Neural cell (in vitro differentiated cells): Measurements from ENCODE around the gene KLHDC3. TPM values are rescaled to one million over a fixed set of nuclear protein-coding genes. Genes with fewer than 3 reads are reported as not detected.

ENCODE experiments used
- H2AFZ ChIP-seq: fragments of 200-600, 300-800 bp; sonication (generic), shearing (Covaris generic); 2 replicates; pipeline ENCODE4 v1.6.0; 2014; ENCODE audit warnings: low read depth, mild to moderate bottlenecking, antibody characterized with exemption, low read length, moderate library complexity
- H3F3A ChIP-seq: fragments of 200-600 bp; shearing (Covaris generic); 2 replicates; pipeline ENCODE4 v1.6.1; 2016; ENCODE audit warnings: mild to moderate bottlenecking, moderate library complexity, mixed read lengths, antibody characterized with exemption, low read length; ENCODE audit not compliant: insufficient read depth, poor library complexity, severe bottlenecking
- H3K27ac ChIP-seq: fragments of 200-600, 300-800 bp; sonication (generic), shearing (Covaris generic); 2 replicates; pipeline ENCODE4 v1.5.1; 2014; ENCODE audit warnings: mild to moderate bottlenecking, low read length, moderate library complexity
- H3K27me3 ChIP-seq: fragments of 300-800, 200-600 bp; sonication (generic), shearing (Covaris generic); 2 replicates; pipeline ENCODE4 v1.6.0; 2014; ENCODE audit warnings: mild to moderate bottlenecking, low read depth, low read length, moderate library complexity; ENCODE audit not compliant: insufficient read depth
- H3K36me3 ChIP-seq: fragments of 300-800, 200-600 bp; sonication (generic), shearing (Covaris generic); 2 replicates; pipeline ENCODE4 v1.5.1; 2014; ENCODE audit warnings: mild to moderate bottlenecking, antibody characterized with exemption, low read length, moderate library complexity; ENCODE audit not compliant: insufficient read depth
- H3K4me2 ChIP-seq: fragments of 300-800, 200-600 bp; sonication (generic), shearing (Covaris generic); 2 replicates; pipeline ENCODE4 v1.6.0; 2014; ENCODE audit warnings: mild to moderate bottlenecking, low read length
- H3K4me3 ChIP-seq: fragments of 300-800, 200-600 bp; sonication (generic), shearing (Covaris generic); 2 replicates; pipeline ENCODE4 v1.5.1; 2014; ENCODE audit warnings: mild to moderate bottlenecking, low read length, moderate library complexity
- H3K79me2 ChIP-seq: fragments of 200-600 bp; shearing (Covaris generic); replicated peaks from 2 replicates; pipeline ENCODE4 v1.6.0; 2014; ENCODE audit warnings: mild to moderate bottlenecking, low read length, moderate library complexity; ENCODE audit not compliant: insufficient read depth
- H3K9ac ChIP-seq: fragments of 300-800, 200-600 bp; sonication (generic), shearing (Covaris generic); 2 replicates; pipeline ENCODE4 v1.6.1; 2016; ENCODE audit warnings: mild to moderate bottlenecking, low read length, mixed read lengths
- H3K9me2 ChIP-seq: fragments of 200-600 bp; shearing (Covaris generic); 2 replicates; pipeline ENCODE4 v1.6.1; 2016; ENCODE audit warnings: mild to moderate bottlenecking, low read length, mixed read lengths; ENCODE audit not compliant: insufficient read depth
- H3K9me3 ChIP-seq: fragments of 200-600, 300-800 bp; sonication (generic), shearing (Covaris generic); 2 replicates; pipeline ENCODE4 v1.6.1; 2016; ENCODE audit warnings: mild to moderate bottlenecking, mixed run types, low read length, moderate library complexity, mixed read lengths
- H4K20me1 ChIP-seq: fragments of 200-600 bp; shearing (Covaris generic); 2 replicates; pipeline ENCODE4 v1.6.1; 2016; ENCODE audit warnings: mild to moderate bottlenecking, mixed run types; ENCODE audit not compliant: insufficient read depth
- EP300 ChIP-seq: fragments of 450-650 bp; conservative IDR thresholded peaks from 2 replicates; pipeline ENCODE4 v1.6.1; 2014; ENCODE audit warnings: antibody characterized with exemption, mild to moderate bottlenecking, moderate library complexity; ENCODE audit not compliant: poor library complexity, severe bottlenecking
- EZH2 ChIP-seq: fragments of 200-600, 300-800 bp; shearing (Covaris generic), sonication (generic); IDR thresholded peaks from 2 replicates; pipeline ENCODE4 v1.6.1; 2014; ENCODE audit warnings: antibody characterized with exemption, low read length, borderline replicate concordance, mild to moderate bottlenecking; ENCODE audit not compliant: insufficient read depth, poor library complexity, severe bottlenecking
- MXI1 ChIP-seq: fragments of 450-650 bp; conservative IDR thresholded peaks from 2 replicates; pipeline ENCODE4 v1.6.1; 2014; ENCODE audit warnings: antibody characterized with exemption, mild to moderate bottlenecking; ENCODE audit not compliant: poor library complexity, severe bottlenecking
- POLR2AphosphoS5 ChIP-seq: IDR thresholded peaks from 2 replicates; pipeline ENCODE4 v1.6.1; 2012
- RAD21 ChIP-seq: fragments of 450-650 bp; conservative IDR thresholded peaks from 2 replicates; pipeline ENCODE4 v1.6.1; 2014; ENCODE audit warnings: antibody characterized with exemption, mild to moderate bottlenecking, moderate library complexity
- SMC3 ChIP-seq: fragments of 450-650 bp; conservative IDR thresholded peaks from 2 replicates; pipeline ENCODE4 v1.6.1; 2014; ENCODE audit warnings: antibody characterized with exemption, mild to moderate bottlenecking, moderate library complexity; ENCODE audit not compliant: poor library complexity
- TAF1 ChIP-seq: IDR thresholded peaks from 2 replicates; pipeline ENCODE4 v1.6.1; 2012; ENCODE audit warnings: low read depth
- polyA plus RNA-seq: library from polyadenylated mRNA; depleted of rRNA; stranded (reverse); fragments of >200 nt; gene quantifications from 2 replicates; pipeline ENCODE4 v1.2.3, GENCODE V29; 2014
- TF ChIP-seq, protein P1 (sequence below): IDR thresholded peaks from 2 replicates; pipeline ENCODE4 v1.6.1; 2012; ENCODE audit warnings: borderline replicate concordance
- TF ChIP-seq, protein P2 (sequence below): fragments of 450-650 bp; IDR thresholded peaks from 2 replicates; pipeline ENCODE4 v1.5.1; 2014; ENCODE audit warnings: antibody characterized with exemption, mild to moderate bottlenecking, moderate library complexity; ENCODE audit not compliant: poor library complexity, severe bottlenecking

The KLHDC3 gene
- polyA plus RNA-seq, 1 donor from 2014 or later: 232 TPM

DNA sequence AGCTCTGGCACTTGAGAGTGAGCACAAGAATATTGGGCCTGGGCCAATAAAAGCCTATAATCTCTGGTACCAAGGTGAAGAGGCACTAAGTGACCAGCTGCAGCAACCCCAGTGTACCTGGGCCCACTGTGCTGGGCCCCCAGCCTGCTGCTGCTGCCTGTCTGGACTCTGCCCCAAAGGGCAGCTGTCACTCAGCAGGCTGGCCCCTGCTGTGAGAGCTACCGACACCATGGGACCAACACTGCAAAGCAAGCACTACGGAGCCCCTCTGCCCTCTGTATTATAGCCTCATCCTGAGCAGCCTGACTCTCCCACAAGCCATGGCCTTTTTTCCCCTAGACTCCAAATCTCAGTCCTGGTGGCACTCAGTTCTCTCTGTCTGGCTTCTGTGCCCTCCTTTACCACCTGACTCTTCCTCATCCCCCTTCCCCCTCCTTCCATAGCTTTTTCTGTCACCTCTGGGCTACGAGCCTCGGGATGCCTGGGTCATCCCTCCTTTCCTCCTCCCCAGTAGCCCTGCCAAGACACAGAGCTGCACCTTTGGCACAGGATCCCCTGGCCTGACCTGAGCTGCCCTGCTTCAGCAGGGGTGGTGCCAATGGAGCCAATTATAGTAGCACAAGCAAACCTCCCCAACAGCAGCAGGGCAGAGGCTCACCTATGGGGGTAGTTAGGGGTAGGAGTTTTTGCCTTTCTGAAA is 21.6 kb downstream of the KLHDC3 start:
- Histone ChIP-seq H2AFZ (no peak overlapping the region), H3K27me3 (no peaks in the 10 kb centered on the region), H3K9me2 (no peaks in the 10 kb centered on the region), H3K27ac (no peak overlapping the region), H4K20me1 (no peaks in the 10 kb centered on the region), H3K9me3 (no peaks in the 10 kb centered on the region), H3K9ac (no peak overlapping the region), H3K36me3 (no peaks in the 10 kb centered on the region), H3F3A (no peaks in the 10 kb centered on the region), H3K4me3 (no peak overlapping the region), H3K4me2 (no peak overlapping the region), H3K79me2 (no peaks in the 10 kb centered on the region)
- TF ChIP-seq MXI1: no peak
- TF ChIP-seq, protein P1, sequence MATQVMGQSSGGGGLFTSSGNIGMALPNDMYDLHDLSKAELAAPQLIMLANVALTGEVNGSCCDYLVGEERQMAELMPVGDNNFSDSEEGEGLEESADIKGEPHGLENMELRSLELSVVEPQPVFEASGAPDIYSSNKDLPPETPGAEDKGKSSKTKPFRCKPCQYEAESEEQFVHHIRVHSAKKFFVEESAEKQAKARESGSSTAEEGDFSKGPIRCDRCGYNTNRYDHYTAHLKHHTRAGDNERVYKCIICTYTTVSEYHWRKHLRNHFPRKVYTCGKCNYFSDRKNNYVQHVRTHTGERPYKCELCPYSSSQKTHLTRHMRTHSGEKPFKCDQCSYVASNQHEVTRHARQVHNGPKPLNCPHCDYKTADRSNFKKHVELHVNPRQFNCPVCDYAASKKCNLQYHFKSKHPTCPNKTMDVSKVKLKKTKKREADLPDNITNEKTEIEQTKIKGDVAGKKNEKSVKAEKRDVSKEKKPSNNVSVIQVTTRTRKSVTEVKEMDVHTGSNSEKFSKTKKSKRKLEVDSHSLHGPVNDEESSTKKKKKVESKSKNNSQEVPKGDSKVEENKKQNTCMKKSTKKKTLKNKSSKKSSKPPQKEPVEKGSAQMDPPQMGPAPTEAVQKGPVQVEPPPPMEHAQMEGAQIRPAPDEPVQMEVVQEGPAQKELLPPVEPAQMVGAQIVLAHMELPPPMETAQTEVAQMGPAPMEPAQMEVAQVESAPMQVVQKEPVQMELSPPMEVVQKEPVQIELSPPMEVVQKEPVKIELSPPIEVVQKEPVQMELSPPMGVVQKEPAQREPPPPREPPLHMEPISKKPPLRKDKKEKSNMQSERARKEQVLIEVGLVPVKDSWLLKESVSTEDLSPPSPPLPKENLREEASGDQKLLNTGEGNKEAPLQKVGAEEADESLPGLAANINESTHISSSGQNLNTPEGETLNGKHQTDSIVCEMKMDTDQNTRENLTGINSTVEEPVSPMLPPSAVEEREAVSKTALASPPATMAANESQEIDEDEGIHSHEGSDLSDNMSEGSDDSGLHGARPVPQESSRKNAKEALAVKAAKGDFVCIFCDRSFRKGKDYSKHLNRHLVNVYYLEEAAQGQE: no peak
- TF ChIP-seq SMC3: no peak
- TF ChIP-seq RAD21: no peak
- TF ChIP-seq, protein P2, sequence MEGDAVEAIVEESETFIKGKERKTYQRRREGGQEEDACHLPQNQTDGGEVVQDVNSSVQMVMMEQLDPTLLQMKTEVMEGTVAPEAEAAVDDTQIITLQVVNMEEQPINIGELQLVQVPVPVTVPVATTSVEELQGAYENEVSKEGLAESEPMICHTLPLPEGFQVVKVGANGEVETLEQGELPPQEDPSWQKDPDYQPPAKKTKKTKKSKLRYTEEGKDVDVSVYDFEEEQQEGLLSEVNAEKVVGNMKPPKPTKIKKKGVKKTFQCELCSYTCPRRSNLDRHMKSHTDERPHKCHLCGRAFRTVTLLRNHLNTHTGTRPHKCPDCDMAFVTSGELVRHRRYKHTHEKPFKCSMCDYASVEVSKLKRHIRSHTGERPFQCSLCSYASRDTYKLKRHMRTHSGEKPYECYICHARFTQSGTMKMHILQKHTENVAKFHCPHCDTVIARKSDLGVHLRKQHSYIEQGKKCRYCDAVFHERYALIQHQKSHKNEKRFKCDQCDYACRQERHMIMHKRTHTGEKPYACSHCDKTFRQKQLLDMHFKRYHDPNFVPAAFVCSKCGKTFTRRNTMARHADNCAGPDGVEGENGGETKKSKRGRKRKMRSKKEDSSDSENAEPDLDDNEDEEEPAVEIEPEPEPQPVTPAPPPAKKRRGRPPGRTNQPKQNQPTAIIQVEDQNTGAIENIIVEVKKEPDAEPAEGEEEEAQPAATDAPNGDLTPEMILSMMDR: no peak
- no peak for TF ChIP-seq EZH2
- no peak for TF ChIP-seq POLR2AphosphoS5
- TF ChIP-seq TAF1: no peak
- no peak for TF ChIP-seq EP300

DNA sequence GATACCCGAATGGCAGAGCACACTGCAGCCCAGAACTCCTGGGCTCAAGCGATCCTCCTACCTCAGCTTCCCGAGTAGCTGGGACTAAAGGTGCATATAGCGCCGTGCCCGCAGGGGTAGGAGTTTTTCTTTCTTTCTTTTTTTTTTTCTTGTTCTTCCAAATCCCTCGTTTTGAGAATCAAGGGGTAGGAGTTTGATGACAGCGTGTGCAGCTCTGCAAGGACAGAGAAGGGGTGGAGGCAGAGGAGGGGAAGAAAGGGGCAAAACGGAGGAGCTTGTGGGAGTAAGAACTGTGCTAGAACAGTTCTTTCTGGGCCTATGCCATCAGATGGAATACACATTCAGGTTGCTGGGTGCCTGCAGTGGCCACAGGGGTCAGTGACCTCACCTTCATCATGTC is 22.7 kb downstream of the KLHDC3 start:
- Histone ChIP-seq H3K4me3 (no peak overlapping the region), H3K36me3 (no peaks in the 10 kb centered on the region)
- TF ChIP-seq EP300: no peak
- TF ChIP-seq, protein P2: no peak

More for the DNA sequence above, 22.7 kb downstream of the KLHDC3 start:
- no peak overlapping the region for H2AFZ ChIP-seq
- H3K9me2 ChIP-seq: no peaks in the 10 kb centered on the region
- H3K9ac ChIP-seq: no peak overlapping the region
- H3K79me2 ChIP-seq: no peaks in the 10 kb centered on the region
- H3K4me2 ChIP-seq: no peak overlapping the region
- H3F3A ChIP-seq: no peaks in the 10 kb centered on the region
- no peaks in the 10 kb centered on the region for H3K27me3 ChIP-seq
- no peaks in the 10 kb centered on the region for H4K20me1 ChIP-seq
- H3K27ac ChIP-seq: no peak overlapping the region
- H3K9me3 ChIP-seq: no peaks in the 10 kb centered on the region
